Stimulated activated CD4-positive, alpha-beta T cell treated with anti-CD3 and anti-CD28 coated beads, Interleukin-1b, Interleukin-23, amount 100 ng/mL, for 24 hours (primary cell): ENCODE measurements around the gene YDJC.
"Not testable (repeated sequence)": the region's sequence is repeated elsewhere in the genome, so short reads cannot be mapped to it uniquely, and the experiment has no call there.

ENCODE experiments used
- DNase-seq, 4 experiments: peaks; one replicate each; pipeline ENCODE4 v3.0.0-alpha.2; 2020; ENCODE audit warnings: low read depth in 4 of 4, low spot score in 1 of 4

Gene YDJC

DNA sequence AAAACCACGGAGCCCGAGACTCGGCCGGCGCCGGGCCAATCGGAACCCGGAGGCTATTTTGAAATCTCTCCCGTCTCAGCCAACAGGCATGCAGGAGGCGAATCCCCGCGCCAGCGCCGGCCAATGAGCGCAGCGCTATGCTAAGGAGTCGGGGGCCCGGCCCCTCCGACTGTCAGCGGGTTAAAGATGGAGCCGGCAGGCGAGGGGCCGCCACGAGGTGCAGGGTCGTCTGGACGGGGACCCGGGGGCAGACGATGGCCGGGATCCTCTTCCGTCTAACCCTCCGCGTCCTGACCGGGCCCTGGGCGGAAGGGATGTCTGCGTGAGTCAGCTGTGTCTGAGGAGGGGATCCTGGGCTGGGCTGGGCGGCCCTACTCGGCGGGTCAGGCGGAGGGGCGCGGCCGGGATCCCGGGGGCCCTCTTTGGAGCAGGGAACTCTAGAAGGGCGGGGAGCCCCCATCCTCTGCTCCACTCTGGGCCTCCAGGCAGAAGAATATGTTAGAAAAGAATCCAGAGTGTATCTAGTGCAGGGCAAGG, 22.3 kb upstream of the YDJC start:
- peak; percentile 65 to 87 (median 77) for DNase-seq

DNA sequence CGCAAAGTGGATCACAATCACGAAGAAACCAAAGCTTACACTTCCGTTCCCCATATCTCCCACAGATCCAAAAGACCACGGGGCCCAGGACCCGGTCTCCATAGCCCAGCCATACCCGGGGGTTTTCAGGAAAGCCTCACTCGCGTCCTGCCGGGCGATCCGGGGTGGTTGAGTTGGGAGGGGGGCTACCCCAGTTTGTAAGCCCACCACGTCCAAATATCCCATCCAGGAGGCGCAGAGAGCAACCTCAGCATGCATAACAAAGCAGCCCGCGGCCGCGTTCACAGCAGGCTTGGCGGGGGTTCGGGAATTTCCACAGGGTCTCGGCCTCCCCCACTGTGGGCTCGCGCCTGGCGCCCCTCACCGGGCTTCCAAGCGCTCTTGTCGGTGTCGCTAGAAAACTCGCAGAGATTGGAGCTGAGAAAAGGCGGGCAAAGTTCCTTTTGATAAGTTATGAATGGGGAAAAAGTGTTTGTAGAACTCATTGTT, 21.7 kb upstream of the YDJC start:
- no peak for DNase-seq

- DNase-seq, result no peak
Measured at GRCh38 chr22:21650823-21651520, 21.1 kb upstream of the YDJC start.

- no peak for DNase-seq
Measured at GRCh38 chr22:21650280-21650679, 20.5 kb upstream of the YDJC start.

GRCh38 chr22:21646608-21647590, 17.1 kb upstream of the YDJC start:
- DNase-seq, result peak in 2 of 4 experiments; percentile 53 to 66

- not testable (repeated sequence) for DNase-seq
Measured at GRCh38 chr22:21645513-21645912, 15.7 kb upstream of the YDJC start.

DNA sequence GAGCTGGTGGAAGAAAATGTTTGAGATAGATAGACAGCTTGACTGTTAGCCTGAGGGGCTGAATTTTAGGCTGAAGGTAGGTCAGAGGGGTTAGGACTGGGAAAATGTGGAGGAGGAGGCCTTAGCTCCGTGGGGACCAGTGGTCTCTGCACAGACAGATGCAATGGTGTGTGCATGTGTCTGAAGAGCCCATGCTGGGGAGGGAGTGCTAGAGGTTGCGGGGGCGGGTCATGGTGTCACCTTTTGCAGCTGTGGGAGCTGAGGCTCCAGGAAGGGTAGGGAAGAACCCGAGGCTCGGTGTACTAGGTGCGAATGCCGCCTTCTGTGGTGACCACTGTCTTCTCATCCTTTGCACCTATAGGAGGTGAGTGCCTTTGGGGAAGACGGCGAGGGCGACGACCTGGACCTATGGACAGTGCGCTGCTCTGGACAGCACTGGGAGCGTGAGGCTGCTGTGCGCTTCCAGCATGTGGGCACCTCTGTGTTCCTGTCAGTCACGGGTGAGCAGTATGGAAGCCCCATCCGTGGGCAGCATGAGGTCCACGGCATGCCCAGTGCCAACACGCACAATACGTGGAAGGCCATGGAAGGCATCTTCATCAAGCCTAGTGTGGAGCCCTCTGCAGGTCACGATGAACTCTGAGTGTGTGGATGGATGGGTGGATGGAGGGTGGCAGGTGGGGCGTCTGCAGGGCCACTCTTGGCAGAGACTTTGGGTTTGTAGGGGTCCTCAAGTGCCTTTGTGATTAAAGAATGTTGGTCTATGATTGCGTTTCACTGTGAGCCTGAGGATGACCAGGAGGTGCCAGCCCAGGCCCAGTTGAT, 13.9 kb upstream of the YDJC start:
- no peak for DNase-seq

DNA sequence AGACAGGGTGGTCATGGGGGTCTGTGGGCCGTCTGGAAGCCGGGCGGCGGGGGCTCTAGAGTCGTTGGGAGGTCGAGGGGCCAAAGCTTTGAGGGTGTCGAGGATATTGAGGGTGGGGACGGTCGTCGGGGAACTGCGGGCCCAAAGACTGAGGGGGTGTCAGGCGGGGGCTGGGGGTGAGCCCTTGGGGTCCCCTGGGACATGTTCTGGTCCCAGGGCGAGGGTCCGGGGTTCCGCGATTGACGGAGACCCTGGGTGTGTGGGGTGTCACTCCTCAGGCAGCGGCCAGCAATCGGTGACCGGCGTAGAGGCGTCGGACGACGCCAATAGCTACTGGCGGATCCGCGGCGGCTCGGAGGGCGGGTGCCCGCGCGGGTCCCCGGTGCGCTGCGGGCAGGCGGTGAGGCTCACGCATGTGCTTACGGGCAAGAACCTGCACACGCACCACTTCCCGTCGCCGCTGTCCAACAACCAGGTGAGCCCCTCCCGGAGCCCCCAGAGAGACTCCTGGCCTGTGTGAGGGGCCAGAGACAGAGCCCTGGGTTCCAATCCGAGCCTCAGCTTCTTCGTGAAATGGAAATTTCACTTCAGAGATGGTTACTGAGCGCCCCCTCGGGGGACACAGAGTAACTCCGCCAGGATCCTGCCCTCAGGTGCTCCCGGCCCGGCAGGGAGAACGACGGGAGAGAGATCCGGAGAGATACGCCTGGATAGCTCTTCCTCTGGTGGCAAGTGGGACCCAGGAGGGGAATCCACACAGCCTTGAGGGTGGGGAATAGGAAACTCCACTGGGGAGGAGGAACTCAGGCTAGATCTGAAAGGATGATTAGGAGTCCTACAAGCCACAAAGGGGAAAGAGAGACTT, 13.0 kb upstream of the YDJC start:
- DNase-seq, result peak in 2 of 4 experiments; percentile 52 to 54

- peak; percentile 88 to 98 (median 93) for DNase-seq
Measured at GRCh38 chr22:21641789-21642583, 12.2 kb upstream of the YDJC start, which contains the start of gene SDF2L1. TSS of gene SDF2L1 (plus strand) at chr22:21642302. CDS start at chr22:21642337, 35 bp downstream.

DNA sequence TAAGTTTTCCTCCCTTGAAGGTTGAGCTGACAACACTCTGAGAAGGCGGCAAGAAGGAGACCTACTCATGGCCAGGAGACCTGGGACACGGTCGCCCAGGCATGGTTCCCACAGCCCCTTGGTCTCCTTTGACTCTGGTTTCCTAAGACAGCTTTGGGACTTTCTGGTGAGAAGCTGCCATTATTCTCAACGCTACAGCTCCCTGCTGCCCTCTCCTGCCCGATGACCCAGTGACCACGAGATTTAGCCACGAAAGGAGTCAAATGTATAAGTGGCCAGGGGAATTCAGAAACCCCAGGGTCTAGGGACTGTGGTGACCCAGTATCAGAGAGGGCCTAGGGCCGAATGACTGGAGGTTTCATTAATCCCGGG, 11.6 kb upstream of the YDJC start:
- no peak for DNase-seq

GRCh38 chr22:21640810-21641209, 11.0 kb upstream of the YDJC start:
- no peak for DNase-seq

DNA sequence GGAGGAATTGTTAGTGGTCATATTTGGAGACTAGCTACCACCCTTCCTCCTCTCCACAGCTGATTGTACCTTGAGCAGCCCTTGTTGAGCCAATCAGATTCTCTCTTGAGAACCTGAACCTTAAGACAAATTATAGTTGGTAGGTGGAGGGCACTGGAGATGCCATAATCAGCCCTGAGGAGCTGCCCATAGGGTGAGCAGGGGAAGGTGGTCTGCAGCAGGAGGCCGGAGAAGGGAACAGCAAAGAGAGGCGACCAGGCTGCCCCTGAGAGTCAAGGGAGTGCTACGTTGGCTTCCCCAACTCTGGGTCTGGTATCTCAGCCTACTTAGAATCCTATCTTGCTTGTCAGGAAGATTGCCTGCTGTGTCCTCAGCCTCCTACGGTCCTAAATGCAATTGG, 9.5 kb upstream of the YDJC start:
- DNase-seq, result no peak

GRCh38 chr22:21637450-21637849, 7.6 kb upstream of the YDJC start:
- DNase-seq, result not testable (repeated sequence)

GRCh38 chr22:21636629-21637218, 6.9 kb upstream of the YDJC start:
- DNase-seq, result no peak

GRCh38 chr22:21635771-21636510, 6.1 kb upstream of the YDJC start:
- DNase-seq, result no peak

- no peak for DNase-seq
Measured at GRCh38 chr22:21634844-21635243, 5.0 kb upstream of the YDJC start.

DNA sequence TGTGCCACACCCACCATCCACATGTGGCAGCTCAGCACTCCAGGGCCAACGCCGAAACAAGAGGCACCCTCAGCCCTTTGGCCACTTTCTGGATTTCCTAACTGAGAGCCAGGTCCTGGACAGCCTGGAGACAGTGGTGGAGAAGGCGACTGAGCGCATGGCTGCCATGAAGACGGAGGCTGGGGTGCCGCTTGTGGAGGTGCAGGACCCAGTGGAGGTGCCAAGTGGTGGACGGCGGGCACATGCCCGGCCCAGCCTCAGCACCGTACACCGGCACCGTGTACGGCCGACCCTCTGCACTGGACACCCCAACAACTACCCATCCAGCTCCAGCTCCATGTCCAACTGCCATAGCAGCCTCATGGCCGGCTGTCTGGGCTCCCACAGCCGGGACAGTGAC, 4.3 kb upstream of the YDJC start:
- no peak for DNase-seq

DNA sequence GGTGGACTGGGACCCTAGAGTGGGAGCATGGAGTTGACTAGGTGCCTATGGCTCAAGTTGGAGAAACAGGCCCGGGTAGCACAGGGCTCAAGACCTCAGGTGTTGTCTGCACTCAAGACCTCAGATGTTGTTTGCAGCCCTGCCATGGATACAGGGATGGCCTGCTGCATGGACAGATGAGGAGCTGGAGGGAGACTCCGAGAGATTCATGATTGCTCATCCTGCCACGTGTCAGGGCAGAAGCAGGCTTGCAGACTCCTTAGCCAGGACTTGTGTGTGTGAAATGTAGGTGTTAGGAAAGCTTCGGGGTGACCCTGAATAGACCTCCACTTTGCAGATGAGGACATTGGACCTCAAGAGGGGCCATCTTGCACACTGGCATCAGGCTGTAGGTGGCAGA, 3.7 kb upstream of the YDJC start:
- no peak for DNase-seq
